ENCODE results near the gene PCDH9. TPM values are rescaled to one million over a fixed set of nuclear protein-coding genes. Genes with fewer than 3 reads are reported as not detected.

PCDH9 gene
- polyA plus RNA-seq, 1 of the 3 experiments (the other 2 are of a cell fraction) = 1.3 TPM

DNA sequence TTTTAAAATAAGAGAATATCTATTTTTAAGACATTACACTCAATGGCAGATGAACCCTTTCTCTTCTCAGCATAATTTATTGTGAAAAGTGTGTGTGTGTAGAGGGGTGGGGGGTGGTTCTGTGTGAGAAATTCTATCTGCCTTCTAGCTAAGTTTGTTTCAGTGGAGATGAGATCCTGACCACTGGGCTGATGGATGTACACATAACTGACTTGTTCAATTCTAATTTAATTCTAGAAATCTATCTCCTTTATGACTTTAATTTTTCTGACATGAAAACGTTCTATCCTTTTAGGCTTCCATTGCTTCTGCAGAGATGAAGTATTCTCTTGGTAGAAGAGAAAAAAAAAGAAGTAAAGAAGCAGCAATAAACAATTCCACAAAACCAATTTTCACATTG, 891.6 kb downstream of the PCDH9 start:
- H3K27me3 ChIP-seq (ENCODE audit: insufficient read depth) = no peaks in the 10 kb centered on the region
- no peaks in the 10 kb centered on the region for H3K36me3 ChIP-seq (replicated peaks in 1 of 2; ENCODE audit: control insufficient read depth in 1 of 2, insufficient read depth in 2 of 2, low read length in 1 of 2)
- H3F3A ChIP-seq (replicated peaks; ENCODE audit: insufficient read depth) = no peaks in the 10 kb centered on the region
- H3K27ac ChIP-seq (ENCODE audit: low read depth in 2 of 2, low read length in 1 of 2) = no peak overlapping the region; a peak in 1 of 4 replicates
- ChIA-PET CTCF (interaction anchor here (1.4 kb wide), 1 partner anchor 14 kb away, joined by 3 read pairs; no protein-coding TSS in a partner anchor), POLR2A (no interaction called here)
- no peak for DNase-seq
- H4K20me1 ChIP-seq (ENCODE audit: insufficient read depth) = no peaks in the 10 kb centered on the region
- no peaks in the 10 kb centered on the region for H3K9me2 ChIP-seq
- 35% methylated on average over 1 of the region's 1 CpG for WGBS (ENCODE audit: low lambda C conversion rate)
- H2AFZ ChIP-seq (ENCODE audit: low read depth) = no peak overlapping the region
- no peak overlapping the region for H3K9ac ChIP-seq
- no peaks in the 10 kb centered on the region; a peak in 1 of 4 replicates for H3K4me1 ChIP-seq (ENCODE audit: control insufficient read depth in 1 of 2, insufficient read depth in 2 of 2, low read depth in 1 of 2, low read length in 1 of 2)
- H3K79me2 ChIP-seq (ENCODE audit: insufficient read depth) = no peaks in the 10 kb centered on the region
- TF ChIP-seq TCF12 (IDR thresholded peaks at IDR 0.05) (no peak), SMC3 (IDR thresholded peaks at IDR 0.05; ENCODE audit: low read depth, low read length) (no peak), POLR2AphosphoS5 (IDR thresholded peaks at IDR 0.05; ENCODE audit: low read depth, low read length) (no peak), FOXJ3 (CRISPR knock-in tag; IDR thresholded peaks at IDR 0.05) (no peak), SIN3A (IDR thresholded peaks at IDR 0.05; ENCODE audit: borderline replicate concordance, low read depth, low read length) (no peak), PBX3 (IDR thresholded peaks at IDR 0.05) (no peak)
- TF ChIP-seq, protein P1, sequence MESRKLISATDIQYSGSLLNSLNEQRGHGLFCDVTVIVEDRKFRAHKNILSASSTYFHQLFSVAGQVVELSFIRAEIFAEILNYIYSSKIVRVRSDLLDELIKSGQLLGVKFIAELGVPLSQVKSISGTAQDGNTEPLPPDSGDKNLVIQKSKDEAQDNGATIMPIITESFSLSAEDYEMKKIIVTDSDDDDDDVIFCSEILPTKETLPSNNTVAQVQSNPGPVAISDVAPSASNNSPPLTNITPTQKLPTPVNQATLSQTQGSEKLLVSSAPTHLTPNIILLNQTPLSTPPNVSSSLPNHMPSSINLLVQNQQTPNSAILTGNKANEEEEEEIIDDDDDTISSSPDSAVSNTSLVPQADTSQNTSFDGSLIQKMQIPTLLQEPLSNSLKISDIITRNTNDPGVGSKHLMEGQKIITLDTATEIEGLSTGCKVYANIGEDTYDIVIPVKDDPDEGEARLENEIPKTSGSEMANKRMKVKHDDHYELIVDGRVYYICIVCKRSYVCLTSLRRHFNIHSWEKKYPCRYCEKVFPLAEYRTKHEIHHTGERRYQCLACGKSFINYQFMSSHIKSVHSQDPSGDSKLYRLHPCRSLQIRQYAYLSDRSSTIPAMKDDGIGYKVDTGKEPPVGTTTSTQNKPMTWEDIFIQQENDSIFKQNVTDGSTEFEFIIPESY (IDR thresholded peaks at IDR 0.05; ENCODE audit: borderline replicate concordance, low read depth) = no peak
- H3K9me3 ChIP-seq = no peaks in the 10 kb centered on the region
- H3K4me2 ChIP-seq = no peak overlapping the region
- no peak overlapping the region for H3K4me3 ChIP-seq (ENCODE audit: low read depth in 2 of 2, low read length in 1 of 2)

- CTCF ChIA-PET = no interaction called here
- WGBS (ENCODE audit: low lambda C conversion rate) = 96% methylated on average over 4 of the region's 4 CpGs
- no peak for DNase-seq
Measured at GRCh38 chr13:66335626-66336025, 894.5 kb downstream of the PCDH9 start.

More at GRCh38 chr13:66335626-66336025, 894.5 kb downstream of the PCDH9 start:
- Histone ChIP-seq H3K9me3 (no peaks in the 10 kb centered on the region), H3K4me3 (ENCODE audit: low read depth in 2 of 2, low read length in 1 of 2) (no peak overlapping the region), H3F3A (replicated peaks; ENCODE audit: insufficient read depth) (no peaks in the 10 kb centered on the region), H3K9me2 (no peaks in the 10 kb centered on the region), H3K79me2 (ENCODE audit: insufficient read depth) (no peaks in the 10 kb centered on the region), H3K9ac (no peak overlapping the region), H2AFZ (ENCODE audit: low read depth) (no peak overlapping the region), H3K36me3 (replicated peaks in 1 of 2; ENCODE audit: control insufficient read depth in 1 of 2, insufficient read depth in 2 of 2, low read length in 1 of 2) (no peaks in the 10 kb centered on the region), H3K27ac (ENCODE audit: low read depth in 2 of 2, low read length in 1 of 2) (no peak overlapping the region), H3K27me3 (ENCODE audit: insufficient read depth) (no peaks in the 10 kb centered on the region), H4K20me1 (ENCODE audit: insufficient read depth) (no peaks in the 10 kb centered on the region), H3K4me1 (ENCODE audit: control insufficient read depth in 1 of 2, insufficient read depth in 2 of 2, low read depth in 1 of 2, low read length in 1 of 2) (peaks cover 0 to 1% of the 10 kb centered on the region in 2 experiments; a peak in 2 of 4 replicates), H3K4me2 (no peak overlapping the region)
- POLR2A ChIA-PET = no interaction called here
- TF ChIP-seq MXI1 (IDR thresholded peaks at IDR 0.05; ENCODE audit: low read depth, low read length) (no peak), REST (IDR thresholded peaks at IDR 0.05; ENCODE audit: low read depth, low read length) (no peak), POLR2AphosphoS5 (IDR thresholded peaks at IDR 0.05; ENCODE audit: low read depth, low read length) (no peak), USF1 (IDR thresholded peaks at IDR 0.05; ENCODE audit: borderline replicate concordance, low read depth) (no peak), CHD2 (IDR thresholded peaks at IDR 0.05; ENCODE audit: low read length, partially characterized antibody) (no peak), ELF1 (IDR thresholded peaks at IDR 0.05) (no peak), MEF2A (IDR thresholded peaks at IDR 0.05; ENCODE audit: borderline replicate concordance, low read depth) (no peak), GABPA (IDR thresholded peaks at IDR 0.05; ENCODE audit: low read depth) (no peak)
- TF ChIP-seq, protein P1 (IDR thresholded peaks at IDR 0.05; ENCODE audit: borderline replicate concordance, low read depth) = no peak

Data from SK-N-SH (cell line).